GM12874 (cell line): ENCODE measurements around the gene PLCB2.
A peak's percentile ranks its signal among the peaks of the same experiment; 100 is the strongest.

Source experiments
- CTCF ChIP-seq: IDR thresholded peaks from 2 replicates; pipeline ENCODE4 v1.5.1; 2011; ENCODE audit warnings: low read depth, mild to moderate bottlenecking, control low read depth, low read length, moderate library complexity; ENCODE audit not compliant: insufficient read depth

The PLCB2 gene

DNA sequence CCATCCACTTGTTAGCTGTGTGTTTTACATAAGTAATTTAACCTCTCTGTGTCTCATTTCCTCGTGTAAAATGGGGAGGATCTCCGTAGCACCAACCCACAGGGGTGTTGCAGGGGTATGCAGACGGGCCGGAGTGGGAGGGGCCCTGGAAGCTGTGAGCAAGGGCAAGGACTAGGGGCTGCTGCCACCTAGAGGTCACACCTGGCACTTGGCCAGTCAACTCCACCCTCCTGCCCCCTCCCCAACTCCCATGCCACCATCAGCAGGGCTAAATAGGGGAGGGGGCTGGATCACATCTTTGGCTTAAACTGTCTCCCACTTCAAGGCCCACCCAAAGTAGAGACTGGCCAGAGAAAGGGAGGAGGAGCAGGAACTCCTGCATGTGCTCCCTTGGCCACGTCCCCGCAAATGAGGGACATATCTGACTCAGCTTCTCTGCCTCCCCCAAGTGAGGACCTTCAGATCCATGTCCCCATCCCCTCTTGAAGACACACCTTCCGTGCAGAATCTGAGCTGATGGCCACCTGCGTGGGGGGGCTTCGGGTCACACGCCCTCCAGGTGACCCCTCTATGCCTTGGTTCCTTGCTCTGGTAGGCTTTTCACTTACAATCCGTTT is 30.4 kb upstream of the PLCB2 start:
- TF ChIP-seq CTCF = peak; percentile 94

DNA sequence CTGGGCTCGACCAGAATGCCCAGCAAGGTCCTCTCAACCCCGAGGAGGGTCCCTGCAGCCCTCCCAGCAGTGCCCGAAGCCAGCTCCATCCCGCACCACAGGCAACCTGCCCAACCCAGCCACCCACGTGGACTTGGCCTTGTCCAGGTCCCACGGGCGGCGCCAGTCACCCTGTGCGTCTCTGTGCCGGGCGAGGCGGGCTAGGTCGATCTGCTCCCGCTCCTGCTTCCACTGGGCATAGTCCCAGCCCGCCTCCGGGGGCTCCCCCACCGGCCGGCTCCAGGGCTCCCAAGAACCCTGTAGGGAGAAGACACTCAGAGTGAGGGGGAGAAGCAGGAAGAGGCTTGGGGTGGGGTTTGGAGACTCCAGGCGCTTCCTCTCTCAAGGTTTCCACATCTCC is 29.9 kb upstream of the PLCB2 start:
- no peak for TF ChIP-seq CTCF

DNA sequence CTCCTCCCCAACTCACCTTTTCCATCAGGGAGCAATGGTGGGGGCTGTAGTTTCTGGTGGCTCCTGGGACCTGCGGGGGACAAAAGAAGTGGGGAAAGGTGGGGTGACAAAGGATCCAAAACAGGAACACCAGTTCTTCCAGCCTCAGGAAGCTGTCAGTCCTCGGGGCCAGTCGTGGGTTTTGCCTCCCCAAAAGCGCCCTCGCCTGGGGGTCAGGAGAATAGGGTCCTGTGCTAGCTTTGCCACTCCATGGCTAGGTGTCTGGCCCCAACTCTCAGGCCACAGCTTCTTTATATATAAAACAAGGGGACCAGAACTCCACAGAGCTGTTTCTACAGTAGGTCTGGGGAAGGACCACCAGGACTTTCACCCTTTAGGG is 29.0 kb upstream of the PLCB2 start:
- TF ChIP-seq CTCF = peak; percentile 72

DNA sequence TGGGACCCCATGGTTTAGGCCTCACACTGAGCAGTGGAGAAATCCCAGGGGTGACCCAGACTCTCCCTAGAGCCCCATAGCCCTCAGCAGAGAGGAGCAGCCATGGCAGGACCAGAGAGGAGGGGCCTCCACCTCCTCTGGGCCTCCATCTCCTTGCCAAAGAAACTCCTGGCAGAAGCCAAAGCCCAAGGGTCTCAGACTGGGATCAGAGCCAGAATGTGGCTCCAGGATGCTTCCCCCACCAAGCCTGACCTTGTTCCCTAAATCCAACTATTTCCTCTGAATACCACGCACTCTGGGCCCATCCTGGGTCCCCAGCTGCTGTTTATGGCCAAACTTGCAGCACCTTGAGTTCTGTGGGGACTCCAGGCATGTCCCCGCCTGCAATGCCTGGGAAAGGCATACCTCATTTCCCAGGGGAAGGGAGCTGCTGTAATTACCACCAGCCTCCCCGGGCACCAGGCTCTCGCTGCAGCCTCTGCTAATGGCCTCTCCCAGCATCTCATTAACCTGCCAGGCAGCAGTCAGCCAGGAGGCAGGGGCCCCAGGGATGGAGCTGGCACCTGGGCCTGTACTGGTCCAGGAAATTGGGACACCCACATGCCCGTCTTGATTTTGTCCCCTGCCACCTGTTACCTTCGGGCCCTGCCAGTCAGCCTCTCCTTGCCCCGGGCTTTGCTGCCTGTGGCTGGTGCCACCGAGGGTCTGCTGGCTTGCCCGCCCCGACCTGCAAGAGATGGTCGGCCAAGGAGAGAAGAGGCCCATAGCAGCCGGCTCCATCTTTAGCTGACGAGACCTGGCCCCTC is 28.4 kb upstream of the PLCB2 start:
- no peak for TF ChIP-seq CTCF

DNA sequence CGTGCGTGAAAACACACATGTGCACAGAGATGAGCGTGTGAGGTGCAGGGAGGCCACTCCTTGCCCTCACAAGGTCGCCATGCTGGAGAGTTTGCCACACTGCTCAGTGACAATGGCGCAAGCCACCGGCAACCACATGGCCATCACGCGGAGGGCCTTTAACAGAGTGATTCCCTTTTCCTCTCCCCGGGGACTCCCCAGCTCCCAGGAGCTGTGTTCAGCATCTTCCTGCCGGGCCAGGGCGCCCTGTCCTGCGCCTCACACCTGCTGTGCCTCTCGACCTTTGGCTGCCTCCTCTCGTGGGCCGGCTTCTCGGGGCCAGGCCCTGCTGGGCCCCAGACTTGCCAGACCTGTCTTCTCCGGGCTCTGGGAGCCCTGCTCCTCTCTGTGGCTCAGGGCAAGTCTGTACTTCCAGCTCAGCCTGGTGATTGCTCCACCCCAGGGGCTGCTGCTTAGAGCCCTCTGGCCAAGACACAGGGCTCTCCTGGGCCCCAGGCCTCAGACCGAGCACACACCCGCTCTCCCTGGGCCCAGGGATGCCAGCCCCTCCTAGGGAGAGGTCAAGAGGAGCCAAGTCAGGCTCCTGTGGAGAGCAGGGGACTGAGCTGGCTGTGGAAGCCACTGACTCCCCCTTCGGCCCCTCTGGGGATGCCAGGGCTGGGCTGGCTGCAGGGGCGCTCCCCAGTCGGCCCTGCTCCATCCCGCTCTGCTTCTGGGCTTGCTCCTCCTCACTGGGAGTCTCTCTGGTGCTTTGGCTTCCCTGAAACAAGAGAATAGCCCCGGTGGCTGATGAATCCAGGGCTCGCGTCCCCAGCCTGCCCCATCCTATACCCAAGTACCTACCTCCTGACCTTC is 27.4 kb upstream of the PLCB2 start:
- TF ChIP-seq CTCF = no peak

- no peak for TF ChIP-seq CTCF
Observed at GRCh38 chr15:40334541-40334940, 26.8 kb upstream of the PLCB2 start.

DNA sequence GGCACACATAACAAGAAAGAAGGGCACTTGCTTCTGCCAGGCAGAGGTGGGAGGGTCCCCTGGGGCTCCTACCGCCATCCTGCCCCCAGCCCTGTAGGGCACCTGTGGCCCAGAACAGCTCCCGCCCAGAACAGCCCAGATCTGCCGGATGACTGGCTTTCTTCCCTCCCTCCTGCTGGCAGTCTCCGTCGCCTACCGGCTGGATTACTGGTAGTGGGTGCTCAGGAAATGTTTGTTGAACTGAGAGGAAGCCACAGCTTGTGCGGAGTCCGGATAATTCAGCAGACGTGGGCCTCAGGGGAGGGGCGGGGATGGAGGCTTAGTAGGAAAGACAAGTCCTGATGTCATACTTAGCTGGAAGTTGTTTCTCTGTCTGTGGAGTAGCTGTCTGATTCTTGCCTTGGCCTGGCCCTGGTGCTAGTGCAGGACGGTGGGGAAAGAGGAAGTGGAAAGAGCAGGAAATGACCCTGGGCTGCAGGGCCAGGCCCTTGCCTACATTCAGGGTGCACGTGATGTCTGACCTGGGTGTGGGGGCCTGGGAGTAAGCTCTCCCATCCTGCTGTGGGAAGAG is 26.3 kb upstream of the PLCB2 start:
- TF ChIP-seq CTCF = no peak
